RWPE2 (cell line): ENCODE data around the gene MLPH.

Experiments used
- ATAC-seq: fragments of 200-7000 bp; cut with Tn5 transposase; 3 replicates; pipeline ENCODE4 v1.9.1; 2021; ENCODE audit warnings: low read depth
- DNase-seq: peaks from one replicate; pipeline ENCODE4 v3.0.0-alpha.2; 2020; ENCODE audit warnings: low spot score
- H3K27ac ChIP-seq: fragments of 450-650 bp; 2 replicates; pipeline ENCODE4 v1.5.1; 2017; ENCODE audit warnings: mild to moderate bottlenecking; ENCODE audit not compliant: poor library complexity, severe bottlenecking
- H3K27me3 ChIP-seq: fragments of 250-450 bp; sonication (Bioruptor Pico); 2 replicates; pipeline ENCODE4 v1.5.1; 2021; ENCODE audit warnings: mild to moderate bottlenecking, moderate library complexity; ENCODE audit not compliant: insufficient read depth, poor library complexity, severe bottlenecking
- H3K36me3 ChIP-seq: fragments of 250-450 bp; sonication (Bioruptor Pico); 2 replicates; pipeline ENCODE4 v1.5.1; 2020; ENCODE audit warnings: low read depth, mild to moderate bottlenecking, moderate library complexity
- H3K4me1 ChIP-seq: fragments of 250-450 bp; sonication (Bioruptor Pico); 2 replicates; pipeline ENCODE4 v1.5.1; 2021; ENCODE audit warnings: mild to moderate bottlenecking, moderate library complexity; ENCODE audit not compliant: insufficient read depth, poor library complexity, severe bottlenecking
- H3K4me3 ChIP-seq: fragments of 250-450 bp; sonication (Bioruptor Pico); 2 replicates; pipeline ENCODE4 v1.5.1; 2021; ENCODE audit warnings: mild to moderate bottlenecking, moderate library complexity; ENCODE audit not compliant: severe bottlenecking
- H3K9me3 ChIP-seq: fragments of 250-450 bp; sonication (Bioruptor Pico); 2 replicates; pipeline ENCODE4 v1.5.1; 2021; ENCODE audit warnings: mild to moderate bottlenecking, moderate library complexity; ENCODE audit not compliant: severe bottlenecking
- TF ChIP-seq, protein P1 (sequence below): fragments of 450-650 bp; IDR thresholded peaks from one replicate; pipeline ENCODE4 v1.5.1; 2017; ENCODE audit warnings: mild to moderate bottlenecking, moderate library complexity; ENCODE audit not compliant: poor library complexity, severe bottlenecking

MLPH gene

DNA sequence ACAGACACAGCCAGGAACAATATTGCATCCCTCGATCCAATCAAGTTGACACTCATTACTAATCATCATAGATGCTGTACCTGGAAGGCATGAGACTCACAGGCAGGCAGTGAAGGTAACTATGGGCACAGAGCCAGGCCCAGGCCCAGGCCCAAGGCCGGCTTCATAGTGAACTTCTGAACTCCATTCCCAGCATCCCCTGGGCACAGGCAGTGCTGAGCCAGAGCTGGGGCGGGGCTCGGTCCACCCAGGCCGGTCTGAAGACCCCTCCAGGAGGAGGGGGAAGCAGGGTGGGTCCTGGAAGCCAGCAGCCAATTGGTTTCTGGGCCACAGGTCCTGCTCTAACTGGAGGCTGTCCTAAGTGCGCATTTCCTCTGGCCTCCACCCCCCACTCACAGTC is 37.6 kb downstream of the MLPH start:
- no peaks in the 10 kb centered on the region for H3K4me1 ChIP-seq
- H3K36me3 ChIP-seq = peaks cover 16% of the 10 kb centered on the region
- H3K27ac ChIP-seq = no peak overlapping the region
- no peak overlapping the region for H3K4me3 ChIP-seq
- TF ChIP-seq, protein P1, sequence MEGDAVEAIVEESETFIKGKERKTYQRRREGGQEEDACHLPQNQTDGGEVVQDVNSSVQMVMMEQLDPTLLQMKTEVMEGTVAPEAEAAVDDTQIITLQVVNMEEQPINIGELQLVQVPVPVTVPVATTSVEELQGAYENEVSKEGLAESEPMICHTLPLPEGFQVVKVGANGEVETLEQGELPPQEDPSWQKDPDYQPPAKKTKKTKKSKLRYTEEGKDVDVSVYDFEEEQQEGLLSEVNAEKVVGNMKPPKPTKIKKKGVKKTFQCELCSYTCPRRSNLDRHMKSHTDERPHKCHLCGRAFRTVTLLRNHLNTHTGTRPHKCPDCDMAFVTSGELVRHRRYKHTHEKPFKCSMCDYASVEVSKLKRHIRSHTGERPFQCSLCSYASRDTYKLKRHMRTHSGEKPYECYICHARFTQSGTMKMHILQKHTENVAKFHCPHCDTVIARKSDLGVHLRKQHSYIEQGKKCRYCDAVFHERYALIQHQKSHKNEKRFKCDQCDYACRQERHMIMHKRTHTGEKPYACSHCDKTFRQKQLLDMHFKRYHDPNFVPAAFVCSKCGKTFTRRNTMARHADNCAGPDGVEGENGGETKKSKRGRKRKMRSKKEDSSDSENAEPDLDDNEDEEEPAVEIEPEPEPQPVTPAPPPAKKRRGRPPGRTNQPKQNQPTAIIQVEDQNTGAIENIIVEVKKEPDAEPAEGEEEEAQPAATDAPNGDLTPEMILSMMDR = no peak
- no peaks in the 10 kb centered on the region for H3K9me3 ChIP-seq
- ATAC-seq (no peak), DNase-seq (no peak)
- no peaks in the 10 kb centered on the region for H3K27me3 ChIP-seq

DNA sequence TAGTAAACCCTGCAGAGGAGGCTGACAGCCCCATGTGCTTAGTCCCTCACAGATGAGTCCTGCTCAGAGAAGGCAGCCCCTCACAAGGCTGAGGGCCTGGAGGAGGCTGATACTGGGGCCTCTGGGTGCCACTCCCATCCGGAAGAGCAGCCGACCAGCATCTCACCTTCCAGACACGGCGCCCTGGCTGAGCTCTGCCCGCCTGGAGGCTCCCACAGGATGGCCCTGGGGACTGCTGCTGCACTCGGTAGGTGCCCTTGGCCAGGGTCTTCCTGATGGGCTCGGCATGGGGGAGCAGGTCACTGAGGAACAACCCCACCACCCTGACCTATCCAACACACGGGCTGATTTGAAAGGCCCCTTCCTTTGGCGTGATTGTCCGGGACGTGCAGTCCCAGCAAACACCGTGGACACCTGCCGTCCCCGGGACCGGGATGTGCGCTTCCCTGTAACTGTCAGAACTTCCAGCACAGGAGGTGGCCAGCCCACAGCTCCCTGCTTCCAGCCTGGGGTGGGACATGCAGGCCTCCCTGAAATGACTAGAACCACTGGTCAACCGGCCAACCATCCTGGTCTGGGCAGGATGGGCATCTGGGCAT is 38.6 kb downstream of the MLPH start:
- H3K27me3 ChIP-seq = no peaks in the 10 kb centered on the region
- H3K9me3 ChIP-seq = no peaks in the 10 kb centered on the region
- TF ChIP-seq, protein P1 = no peak
- no peaks in the 10 kb centered on the region for H3K4me1 ChIP-seq
- peaks cover 16% of the 10 kb centered on the region for H3K36me3 ChIP-seq
- no peak overlapping the region for H3K4me3 ChIP-seq
- no peak for ATAC-seq
- no peak overlapping the region for H3K27ac ChIP-seq
- no peak for DNase-seq

DNA sequence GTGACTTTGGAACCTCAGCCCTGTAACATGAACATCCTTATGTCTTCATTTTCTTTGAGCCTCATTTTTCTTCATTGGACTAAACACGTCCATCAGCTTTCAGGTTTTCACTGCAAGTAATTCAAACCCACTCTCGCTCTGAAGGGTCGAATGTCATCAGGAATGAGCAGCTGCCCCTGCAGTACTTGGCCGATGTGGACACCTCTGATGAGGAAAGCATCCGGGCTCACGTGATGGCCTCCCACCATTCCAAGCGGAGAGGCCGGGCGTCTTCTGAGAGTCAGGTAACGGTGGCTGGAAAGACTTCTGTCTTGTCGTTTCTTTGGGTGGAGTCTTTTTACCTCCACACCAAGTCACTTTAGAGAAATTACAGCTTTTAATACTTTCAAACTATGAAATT is 40.2 kb downstream of the MLPH start:
- H3K36me3 ChIP-seq = peaks cover 17% of the 10 kb centered on the region
- no peaks in the 10 kb centered on the region for H3K9me3 ChIP-seq
- H3K27ac ChIP-seq = no peak overlapping the region
- TF ChIP-seq, protein P1 = no peak
- no peak for ATAC-seq
- no peak overlapping the region for H3K4me3 ChIP-seq
- DNase-seq = no peak
- H3K4me1 ChIP-seq = peaks cover 8% of the 10 kb centered on the region
- H3K27me3 ChIP-seq = no peaks in the 10 kb centered on the region

DNA sequence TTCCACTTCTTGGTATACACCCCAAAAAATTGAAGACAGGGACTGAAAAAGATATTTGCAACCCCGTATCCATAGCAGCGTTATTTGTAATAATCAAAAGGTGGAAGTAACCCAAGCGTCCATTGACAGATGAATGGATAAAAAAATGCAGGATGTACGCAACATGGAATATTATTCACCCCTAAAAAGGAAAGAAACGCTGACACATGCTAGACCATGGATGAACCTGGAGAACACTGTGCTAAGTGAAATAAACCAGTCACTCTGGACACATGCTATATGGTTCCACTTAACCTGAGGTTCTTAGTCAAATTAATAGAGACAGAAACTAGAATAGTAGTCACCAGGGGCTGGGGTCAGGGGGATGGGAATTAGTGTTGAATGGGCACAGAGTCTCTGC is 40.7 kb downstream of the MLPH start:
- no peaks in the 10 kb centered on the region for H3K27me3 ChIP-seq
- peaks cover 22% of the 10 kb centered on the region for H3K36me3 ChIP-seq
- ATAC-seq (no peak), DNase-seq (no peak)
- H3K4me3 ChIP-seq = no peak overlapping the region
- H3K9me3 ChIP-seq = no peaks in the 10 kb centered on the region
- H3K27ac ChIP-seq = no peak overlapping the region
- peaks cover 12% of the 10 kb centered on the region for H3K4me1 ChIP-seq
- TF ChIP-seq, protein P1 = no peak

DNA sequence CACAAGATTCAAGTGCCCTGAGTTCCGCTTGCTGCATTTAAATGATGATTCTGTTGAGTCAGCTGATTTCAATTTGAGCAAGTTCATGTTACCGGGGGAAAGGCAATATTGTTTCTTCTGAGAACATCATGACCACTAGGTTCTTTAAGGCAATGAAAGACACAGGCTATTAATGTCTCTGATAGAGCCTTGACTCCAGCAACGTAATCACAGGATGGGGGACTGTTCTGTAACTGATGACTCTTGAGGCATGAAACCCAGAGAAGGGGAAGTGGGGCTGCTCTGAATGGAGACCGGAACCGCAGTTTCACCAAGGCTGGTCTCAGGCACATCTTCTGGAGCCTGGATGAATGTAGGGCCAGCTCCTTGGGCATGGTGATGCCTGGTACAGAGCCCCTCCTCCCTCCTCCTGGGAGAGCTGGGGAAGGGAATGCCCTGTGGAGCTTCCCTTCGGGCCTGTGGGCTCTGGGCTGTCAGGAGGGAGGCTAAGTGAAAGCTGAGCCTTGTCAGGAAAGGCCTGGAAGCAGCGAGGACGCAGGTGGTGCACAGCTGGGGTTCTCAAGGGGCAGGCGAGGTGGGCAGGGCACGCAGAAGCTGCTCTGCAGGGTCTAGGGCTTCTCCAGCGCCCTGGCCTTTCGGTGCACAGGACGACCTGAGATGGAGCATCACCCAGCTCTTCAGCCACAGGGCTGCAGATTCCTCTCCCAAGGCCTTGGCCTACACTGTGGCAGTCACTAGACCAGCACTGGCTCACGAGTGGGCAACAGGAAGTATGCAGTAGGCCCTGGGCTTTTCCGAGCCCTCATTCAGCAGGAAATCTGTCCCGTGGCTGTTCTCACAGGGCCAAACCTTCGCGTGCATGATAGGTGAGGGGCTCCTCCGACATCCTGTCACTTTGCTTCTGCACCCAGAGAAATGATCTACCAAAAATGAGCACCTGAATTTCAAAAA is 42.7 kb downstream of the MLPH start:
- no peaks in the 10 kb centered on the region for H3K9me3 ChIP-seq
- DNase-seq = no peak
- no peaks in the 10 kb centered on the region for H3K27me3 ChIP-seq
- no peak overlapping the region for H3K4me3 ChIP-seq
- TF ChIP-seq, protein P1 = no peak
- no peak overlapping the region for H3K27ac ChIP-seq
- H3K36me3 ChIP-seq = peaks cover 24% of the 10 kb centered on the region
- H3K4me1 ChIP-seq = peaks cover 12% of the 10 kb centered on the region
- ATAC-seq = no peak
